Limb (tissue), 2 donors: ENCODE measurements around the gene SLC35B2.
A peak's percentile ranks its signal among the peaks of the same experiment; 100 is the strongest.

Experiments used
- DNase-seq, 2 donors: peaks; one replicate each; pipeline ENCODE4 v3.0.0-alpha.2; 2016; ENCODE audit errors: extremely low spot score in 2 of 2

SLC35B2 gene

GRCh38 chr6:44285552-44286284 is 28.4 kb upstream of the SLC35B2 start:
- no peak for DNase-seq

- no peak for DNase-seq
Observed at GRCh38 chr6:44284867-44285266, 27.5 kb upstream of the SLC35B2 start.

- no peak for DNase-seq
Observed at GRCh38 chr6:44284121-44284520, 26.8 kb upstream of the SLC35B2 start.

- DNase-seq: no peak
Observed at GRCh38 chr6:44278774-44279697, 21.7 kb upstream of the SLC35B2 start.

- DNase-seq: no peak
Observed at GRCh38 chr6:44278315-44278714, 21.0 kb upstream of the SLC35B2 start.

GRCh38 chr6:44277763-44278162 is 20.4 kb upstream of the SLC35B2 start:
- no peak for DNase-seq

- no peak for DNase-seq
Observed at GRCh38 chr6:44276667-44277640, 19.6 kb upstream of the SLC35B2 start.

- DNase-seq: peak in 1 of 2 donors; percentile 65
Observed at GRCh38 chr6:44275749-44276648, 18.7 kb upstream of the SLC35B2 start.

GRCh38 chr6:44275271-44275748 is 18.0 kb upstream of the SLC35B2 start:
- no peak for DNase-seq

- no peak for DNase-seq
Observed at GRCh38 chr6:44273617-44274016, 16.3 kb upstream of the SLC35B2 start.

- DNase-seq: no peak
Observed at GRCh38 chr6:44272999-44273566, 15.8 kb upstream of the SLC35B2 start.

GRCh38 chr6:44272529-44272928 is 15.2 kb upstream of the SLC35B2 start:
- DNase-seq: no peak

- DNase-seq: no peak
Observed at GRCh38 chr6:44271914-44272313, 14.6 kb upstream of the SLC35B2 start.

- DNase-seq: no peak
Observed at GRCh38 chr6:44271406-44271723, 14.0 kb upstream of the SLC35B2 start.

GRCh38 chr6:44270526-44271405 is 13.4 kb upstream of the SLC35B2 start:
- peak in 1 of 2 donors; percentile 80 for DNase-seq

- DNase-seq: no peak
Observed at GRCh38 chr6:44269921-44270525, 12.7 kb upstream of the SLC35B2 start, which contains the start of gene TMEM151B. Gene TMEM151B, plus strand, starts transcription at chr6:44270450. Its CDS starts 293 bp downstream, at chr6:44270743.

- DNase-seq: no peak
Observed at GRCh38 chr6:44269178-44269920, 12.0 kb upstream of the SLC35B2 start.
